LNCaP clone FGC (cell line): ENCODE results near the gene CTRL.

Source experiments
- DNase-seq: peaks from one replicate; pipeline ENCODE4 v3.0.0-alpha.2; 2011; ENCODE audit warnings: low read depth
- H3K4me3 ChIP-seq: 2 replicates; pipeline ENCODE4 v1.5.1; 2011; ENCODE audit warnings: mild to moderate bottlenecking, low read depth, low read length, control low read depth
- TF ChIP-seq, protein P1 (sequence below): IDR thresholded peaks from 2 replicates; pipeline ENCODE4 v1.5.1; 2012; ENCODE audit warnings: mild to moderate bottlenecking; ENCODE audit not compliant: control insufficient read depth, insufficient read depth; ENCODE audit errors: extremely low read depth

The CTRL gene

DNA sequence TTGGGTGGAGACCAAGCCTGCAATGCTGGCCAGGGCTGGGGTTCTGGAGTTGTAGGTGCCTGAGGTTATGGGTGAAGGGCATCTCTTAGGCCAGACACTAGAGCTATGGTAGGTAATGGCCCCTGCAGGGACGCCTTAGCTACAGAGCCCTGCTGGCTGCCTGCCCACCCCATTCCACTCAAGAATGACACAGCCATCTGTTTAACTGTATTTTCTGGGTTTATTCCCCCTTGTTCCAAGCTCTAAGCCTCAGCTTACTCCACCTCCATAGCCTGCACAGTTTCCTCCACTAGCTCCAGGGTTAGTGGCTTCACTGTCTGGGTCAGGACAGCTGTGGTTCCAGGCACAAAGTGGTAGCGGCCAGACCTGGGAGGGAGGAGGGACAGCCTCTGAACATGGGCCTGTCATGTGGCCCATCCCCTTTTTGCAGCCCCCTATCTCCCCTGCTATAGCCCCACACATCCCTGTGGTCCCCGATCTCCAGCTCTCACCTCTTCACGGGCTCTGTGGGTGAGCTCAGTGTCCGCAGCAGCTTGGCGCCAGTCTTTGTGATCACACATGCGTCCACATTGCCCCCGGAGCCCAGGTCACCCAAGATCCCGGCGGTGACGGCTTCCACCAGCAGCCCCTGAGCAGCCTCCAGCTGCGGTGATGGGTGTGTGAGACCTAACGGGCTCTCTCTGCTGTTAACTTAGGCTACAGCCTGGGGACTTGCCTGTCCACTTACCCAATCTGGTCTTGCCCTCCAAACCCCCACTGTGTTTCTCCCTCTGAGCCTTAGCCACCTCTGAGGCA is 2.8 kb upstream of the CTRL start:
- TF ChIP-seq, protein P1, sequence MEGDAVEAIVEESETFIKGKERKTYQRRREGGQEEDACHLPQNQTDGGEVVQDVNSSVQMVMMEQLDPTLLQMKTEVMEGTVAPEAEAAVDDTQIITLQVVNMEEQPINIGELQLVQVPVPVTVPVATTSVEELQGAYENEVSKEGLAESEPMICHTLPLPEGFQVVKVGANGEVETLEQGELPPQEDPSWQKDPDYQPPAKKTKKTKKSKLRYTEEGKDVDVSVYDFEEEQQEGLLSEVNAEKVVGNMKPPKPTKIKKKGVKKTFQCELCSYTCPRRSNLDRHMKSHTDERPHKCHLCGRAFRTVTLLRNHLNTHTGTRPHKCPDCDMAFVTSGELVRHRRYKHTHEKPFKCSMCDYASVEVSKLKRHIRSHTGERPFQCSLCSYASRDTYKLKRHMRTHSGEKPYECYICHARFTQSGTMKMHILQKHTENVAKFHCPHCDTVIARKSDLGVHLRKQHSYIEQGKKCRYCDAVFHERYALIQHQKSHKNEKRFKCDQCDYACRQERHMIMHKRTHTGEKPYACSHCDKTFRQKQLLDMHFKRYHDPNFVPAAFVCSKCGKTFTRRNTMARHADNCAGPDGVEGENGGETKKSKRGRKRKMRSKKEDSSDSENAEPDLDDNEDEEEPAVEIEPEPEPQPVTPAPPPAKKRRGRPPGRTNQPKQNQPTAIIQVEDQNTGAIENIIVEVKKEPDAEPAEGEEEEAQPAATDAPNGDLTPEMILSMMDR = no peak
- no peak for DNase-seq
- peak overlapping the region; percentile 99 for H3K4me3 ChIP-seq

DNA sequence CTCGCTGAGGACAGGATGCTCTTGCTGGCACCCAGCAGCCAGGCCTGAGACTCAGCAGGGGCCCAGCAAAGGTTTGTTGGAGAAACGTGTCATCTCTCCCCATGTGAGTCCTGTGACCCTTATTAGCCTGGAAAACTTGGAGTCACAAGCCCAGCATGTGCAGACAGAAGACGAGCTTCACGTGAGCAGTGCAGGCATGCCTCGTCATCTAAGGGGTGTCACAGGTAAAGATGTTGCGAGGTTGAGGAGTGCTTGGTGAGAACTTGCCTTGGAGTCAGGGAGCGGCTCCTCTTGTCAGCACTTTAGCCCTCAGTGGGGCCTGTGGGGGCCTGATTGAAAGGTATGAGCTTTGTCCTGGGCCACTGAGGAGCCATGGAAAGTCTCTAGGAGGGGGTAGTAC is 2.1 kb upstream of the CTRL start:
- TF ChIP-seq, protein P1 = no peak
- DNase-seq = no peak

DNA sequence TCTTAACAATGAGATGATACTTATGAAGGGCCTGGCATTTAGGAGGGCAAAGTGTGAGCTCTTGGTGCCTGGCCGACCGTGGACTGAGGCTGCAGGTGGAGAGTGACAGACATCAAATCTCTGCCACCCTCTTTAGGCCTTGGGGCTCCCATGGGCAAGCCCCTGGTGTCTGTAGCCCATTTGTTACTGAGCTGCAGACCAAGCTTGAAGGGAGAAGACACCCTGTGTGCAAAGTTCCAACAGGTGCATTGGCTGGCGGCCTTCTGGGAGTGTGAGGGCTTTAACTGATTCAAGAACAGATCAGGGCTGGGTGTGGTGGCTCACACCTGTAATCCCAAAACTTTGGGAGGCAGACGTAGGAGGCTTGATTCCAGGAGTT is 789 bp upstream of the CTRL start:
- DNase-seq = no peak
- no peak overlapping the region for H3K4me3 ChIP-seq
- TF ChIP-seq, protein P1 = no peak

More for the DNA sequence above, 2.1 kb upstream of the CTRL start:
- H3K4me3 ChIP-seq = no peak overlapping the region

DNA sequence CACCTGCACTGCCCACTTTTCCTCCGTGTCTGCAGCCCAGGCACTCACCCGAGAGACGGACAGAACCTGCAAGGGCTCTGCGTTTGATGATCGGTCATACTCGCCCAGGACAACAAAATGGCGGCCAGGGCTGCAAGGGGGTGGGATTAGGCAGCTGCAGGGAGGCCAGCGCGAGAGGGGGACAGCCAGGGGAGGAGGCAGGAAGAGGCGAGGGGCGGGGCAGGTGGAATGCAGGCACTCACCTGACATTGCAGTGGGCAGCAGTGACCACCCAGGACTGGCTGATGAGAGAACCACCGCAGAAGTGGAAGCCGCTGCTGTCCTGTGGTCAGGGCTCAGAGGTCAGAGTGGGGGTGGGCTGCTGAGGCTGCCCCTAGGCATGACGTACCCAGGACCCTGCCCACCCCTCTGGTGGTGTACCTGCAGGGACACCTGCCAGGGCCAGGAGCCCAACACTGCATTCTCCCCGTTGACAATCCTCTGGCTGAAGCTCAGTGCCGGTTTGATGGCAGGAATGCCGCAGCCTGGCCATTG is 917 bp downstream of the CTRL start:
- TF ChIP-seq, protein P1 = no peak
- H3K4me3 ChIP-seq = no peak overlapping the region
- DNase-seq = no peak

DNA sequence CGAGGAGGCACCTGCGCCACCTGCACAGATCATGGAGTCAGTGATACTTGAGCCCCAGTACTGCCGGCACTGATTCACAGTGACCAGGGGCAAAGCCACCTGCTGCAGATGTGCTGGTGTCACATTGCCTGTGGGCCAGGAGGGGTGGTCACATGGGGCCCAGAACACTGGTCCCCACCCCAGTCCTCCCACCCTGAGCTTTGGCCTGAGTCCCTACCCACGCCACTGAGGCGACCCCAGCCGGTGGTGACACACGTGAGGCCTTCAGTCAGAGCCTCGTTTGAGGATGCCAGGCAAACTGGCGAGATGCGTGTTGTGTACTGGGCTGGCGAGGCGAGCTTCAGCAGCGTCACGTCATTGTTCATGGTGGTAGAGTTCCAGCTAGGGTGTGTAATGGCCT is 1.5 kb downstream of the CTRL start:
- no peak overlapping the region for H3K4me3 ChIP-seq
- TF ChIP-seq, protein P1 = no peak
- no peak for DNase-seq

DNA sequence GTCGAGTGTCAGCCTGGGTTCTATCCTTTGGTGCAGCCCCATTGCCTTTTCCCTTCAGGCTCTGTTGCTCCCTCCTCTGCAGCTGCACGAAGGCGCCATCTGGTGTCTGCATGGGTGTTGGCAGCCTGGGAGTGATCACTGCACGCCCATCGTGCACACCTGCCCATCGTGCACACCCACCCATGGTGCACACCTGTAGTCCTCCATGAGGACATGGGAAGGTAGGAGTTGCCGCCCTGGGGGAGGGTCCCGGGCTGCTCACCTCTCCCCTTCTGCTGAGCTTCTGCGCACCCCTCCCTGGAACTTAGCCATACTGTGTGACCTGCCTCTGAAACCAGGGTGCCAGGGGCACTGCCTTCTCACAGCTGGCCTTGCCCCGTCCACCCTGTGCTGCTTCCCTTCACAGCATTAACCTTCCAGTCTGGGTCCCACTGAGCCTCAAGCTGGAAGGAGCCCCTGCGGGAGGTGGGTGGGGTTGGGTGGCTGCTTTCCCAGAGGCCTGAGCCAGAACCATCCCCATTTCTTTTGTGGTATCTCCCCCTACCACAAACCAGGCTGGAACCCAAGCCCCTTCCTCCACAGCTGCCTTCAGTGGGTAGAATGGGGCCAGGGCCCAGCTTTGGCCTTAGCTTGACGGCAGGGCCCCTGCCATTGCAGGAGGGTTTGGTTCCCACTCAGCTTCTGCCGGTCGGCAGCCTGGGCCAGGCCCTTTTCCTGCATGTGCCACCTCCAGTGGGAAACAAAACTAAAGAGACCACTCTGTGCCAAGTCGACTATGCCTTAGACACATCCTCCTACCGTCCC is 2.9 kb downstream of the CTRL start:
- no peak for DNase-seq
- TF ChIP-seq, protein P1 = peak; percentile 99
- H3K4me3 ChIP-seq = no peak overlapping the region
